ENCODE results near the gene LCTL. TPM values are rescaled to one million over a fixed set of nuclear protein-coding genes. Genes with fewer than 3 reads are reported as not detected.

LCTL gene
- total and polyA plus RNA-seq, 2 donors (not counting 1 experiment from before 2014, with no cell fraction given) = 0.66 to 0.96 TPM

GRCh38 chr15:66601521-66601920 is 35.7 kb upstream of the LCTL start:
- Histone ChIP-seq H3K9ac (ENCODE audit: insufficient read depth, low read length) (no peak overlapping the region), H3K79me2 (ENCODE audit: control insufficient read depth, insufficient read depth, low read length) (no peaks in the 10 kb centered on the region), H4K20me1 (ENCODE audit: control insufficient read depth, extremely low read depth, insufficient read depth, low read length) (no peaks in the 10 kb centered on the region), H3K4me3 (replicated peaks in 1 of 4; ENCODE audit: control extremely low read depth in 1 of 4, insufficient read depth in 1 of 4, low read depth in 3 of 4, low read length in 4 of 4) (no peak overlapping the region), H3K4me2 (ENCODE audit: extremely low read depth, insufficient read depth, low read length) (no peak overlapping the region), H3K4me1 (ENCODE audit: control insufficient read depth, extremely low read depth, insufficient read depth, low read length) (no peaks in the 10 kb centered on the region), H3K9me3 (ENCODE audit: control insufficient read depth, insufficient read depth, low read depth, low read length) (no peaks in the 10 kb centered on the region), H2AFZ (ENCODE audit: low read length) (no peak overlapping the region), H3K27me3 (ENCODE audit: control insufficient read depth, insufficient read depth, low read length) (peaks cover 7% of the 10 kb centered on the region), H3K36me3 (ENCODE audit: control insufficient read depth, insufficient read depth, low read length) (no peaks in the 10 kb centered on the region), H3K27ac (ENCODE audit: insufficient read depth, low read length) (no peak overlapping the region)
- no peak for DNase-seq (ENCODE audit: low read depth in 2 of 2)
- no peak for TF ChIP-seq EZH2 (IDR thresholded peaks at IDR 0.05; ENCODE audit: low read length, missing control alignments)
- TF ChIP-seq CTCF (conservative IDR thresholded peaks at IDR 0.05 in 1 of 2, IDR thresholded peaks at IDR 0.05 in 1 of 2; ENCODE audit: low read depth in 1 of 2, low read length in 2 of 2) = no peak

- Histone ChIP-seq H3K9me3 (ENCODE audit: control insufficient read depth, insufficient read depth, low read depth, low read length) (no peaks in the 10 kb centered on the region), H3K4me3 (replicated peaks in 1 of 4; ENCODE audit: control extremely low read depth in 1 of 4, insufficient read depth in 1 of 4, low read depth in 3 of 4, low read length in 4 of 4) (no peak overlapping the region), H3K79me2 (ENCODE audit: control insufficient read depth, insufficient read depth, low read length) (no peaks in the 10 kb centered on the region), H3K27me3 (ENCODE audit: control insufficient read depth, insufficient read depth, low read length) (peaks cover 7% of the 10 kb centered on the region), H4K20me1 (ENCODE audit: control insufficient read depth, extremely low read depth, insufficient read depth, low read length) (no peaks in the 10 kb centered on the region), H2AFZ (ENCODE audit: low read length) (no peak overlapping the region), H3K4me2 (ENCODE audit: extremely low read depth, insufficient read depth, low read length) (no peak overlapping the region), H3K36me3 (ENCODE audit: control insufficient read depth, insufficient read depth, low read length) (no peaks in the 10 kb centered on the region), H3K4me1 (ENCODE audit: control insufficient read depth, extremely low read depth, insufficient read depth, low read length) (no peaks in the 10 kb centered on the region), H3K9ac (ENCODE audit: insufficient read depth, low read length) (no peak overlapping the region), H3K27ac (ENCODE audit: insufficient read depth, low read length) (no peak overlapping the region)
- no peak for DNase-seq (ENCODE audit: low read depth in 2 of 2)
- TF ChIP-seq EZH2 (IDR thresholded peaks at IDR 0.05; ENCODE audit: low read length, missing control alignments) = no peak
- no peak for TF ChIP-seq CTCF (conservative IDR thresholded peaks at IDR 0.05 in 1 of 2, IDR thresholded peaks at IDR 0.05 in 1 of 2; ENCODE audit: low read depth in 1 of 2, low read length in 2 of 2)
Observed at GRCh38 chr15:66600240-66600627, 34.4 kb upstream of the LCTL start.

GRCh38 chr15:66599536-66600239 is 33.9 kb upstream of the LCTL start:
- no peaks in the 10 kb centered on the region for H3K36me3 ChIP-seq (ENCODE audit: control insufficient read depth, insufficient read depth, low read length)
- no peak for TF ChIP-seq CTCF (conservative IDR thresholded peaks at IDR 0.05 in 1 of 2, IDR thresholded peaks at IDR 0.05 in 1 of 2; ENCODE audit: low read depth in 1 of 2, low read length in 2 of 2)

More at GRCh38 chr15:66599536-66600239, 33.9 kb upstream of the LCTL start:
- Histone ChIP-seq H2AFZ (ENCODE audit: low read length) (no peak overlapping the region), H3K4me1 (ENCODE audit: control insufficient read depth, extremely low read depth, insufficient read depth, low read length) (no peaks in the 10 kb centered on the region), H3K9ac (ENCODE audit: insufficient read depth, low read length) (no peak overlapping the region), H3K27ac (ENCODE audit: insufficient read depth, low read length) (no peak overlapping the region), H4K20me1 (ENCODE audit: control insufficient read depth, extremely low read depth, insufficient read depth, low read length) (no peaks in the 10 kb centered on the region), H3K27me3 (ENCODE audit: control insufficient read depth, insufficient read depth, low read length) (peaks cover 7% of the 10 kb centered on the region), H3K4me3 (replicated peaks in 1 of 4; ENCODE audit: control extremely low read depth in 1 of 4, insufficient read depth in 1 of 4, low read depth in 3 of 4, low read length in 4 of 4) (no peak overlapping the region), H3K4me2 (ENCODE audit: extremely low read depth, insufficient read depth, low read length) (no peak overlapping the region), H3K79me2 (ENCODE audit: control insufficient read depth, insufficient read depth, low read length) (no peaks in the 10 kb centered on the region), H3K9me3 (ENCODE audit: control insufficient read depth, insufficient read depth, low read depth, low read length) (no peaks in the 10 kb centered on the region)
- DNase-seq (ENCODE audit: low read depth in 2 of 2) = no peak

All from fibroblast of lung (primary cell).